Pancreas (tissue), 10 donors: ENCODE results near the gene SHF. TPM values are rescaled to one million over a fixed set of nuclear protein-coding genes. Genes with fewer than 3 reads are reported as not detected.

Experiments
- ATAC-seq, 4 donors: fragments of 200-7000 bp; cut with Tn5 transposase; one replicate each; pipeline versions ENCODE4 v1.8.0 to v1.9.1; 2020; ENCODE audit warnings: mild to moderate bottlenecking in 4 of 4, moderate library complexity in 4 of 4
- DNase-seq, 6 donors: peaks; one replicate each; pipeline ENCODE4 v3.0.0-alpha.2; 2020
- FAIRE-seq: peaks from 2 replicates; lab custom pipeline; 2012; peaks lifted over from hg19 to GRCh38; lab: Jason Lieb, UNC
- H3K27ac ChIP-seq, 4 donors: fragments of 200-600 bp; sonication (generic); 1 replicate in 3 of 4; 2 replicates in 1 of 4; pipeline versions ENCODE4 v1.5.0 to v1.8.0; 2020
- H3K27me3 ChIP-seq, 4 donors: fragments of 200-600 bp; one replicate each; pipeline ENCODE4 v1.8.0; 2021
- H3K36me3 ChIP-seq, 3 donors: fragments of 200-600 bp; sonication (generic) in 1 of 3; one replicate each; pipeline versions ENCODE4 v1.5.0 to v1.8.0; 2020 to 2021
- H3K4me1 ChIP-seq, 3 donors: fragments of 200-600 bp; one replicate each; pipeline ENCODE4 v1.8.0; 2021
- H3K4me3 ChIP-seq, 4 donors: fragments of 200-600 bp; sonication (generic) in 2 of 4; one replicate each; pipeline versions ENCODE4 v1.5.0 to v1.8.0; 2020 to 2021
- H3K9me3 ChIP-seq, 4 donors: fragments of 200-600 bp; one replicate each; pipeline ENCODE4 v1.8.0; 2021
- WGBS, 2 donors: extraction: QIAGEN DNeasy Blood & Tissue Kit; methylation state at CpG; one replicate each; pipeline ENCODE4 v1.1.7; 2013; 5-methylcytosine and 5-hydroxymethylcytosine counted together
- intact Hi-C, 3 donors: fragments of 100-400 bp; cut with DNase I; formaldehyde crosslinking; loops; one replicate each; pipeline versions ENCODE4 v1.11.1 to v1.14.2; 2022
- polyA plus RNA-seq, 2 donors: library from polyadenylated mRNA; stranded (reverse); fragments of 200-250 nt; gene quantifications; one replicate each; pipeline ENCODE4 v1.2.3, GENCODE V29; 2013
- total RNA-seq, 6 donors: library from RNA; stranded (reverse); fragmentation: NEBNext Ultra II Directional in 4 of 6; extraction: Animal tissue kit (Norgen Biotek cat#: 25700) in 4 of 6; gene quantifications; one replicate each; pipeline versions ENCODE4 v1.2.1 to v1.2.4, GENCODE V29; 2021 to 2023
- TF ChIP-seq, protein P1 (sequence below), 4 donors: fragments of 200-600 bp; sonication (generic) in 3 of 4; IDR thresholded peaks; one replicate each; pipeline versions ENCODE4 v1.5.0 to v1.8.0; 2021; ENCODE audit warnings: antibody characterized with exemption in 4 of 4
- donor health status: healthy with polysubstance abuse.
- donor health status: DM: no; HTN: no; CAD: no; lungs with moderate emphysema.
- donor health status: DM: no; HTN: no; CAD: no.
- donor health status: control.
- donor health status: control.
- donor health status: Bipolar disorder and iron deficiency.
- donor health status: DM: yes; HTN: yes; CAD: no.
- donor health status: DM: no; HTN: no; CAD: no.
- donor health status: DM: no; HTN: no; CAD: no.
- donor health status: DM: yes; HTN: yes; CAD: no.

The SHF gene
- total and polyA plus RNA-seq, 8 donors = 1.0 to 3.7 (median 2.0) TPM

DNA sequence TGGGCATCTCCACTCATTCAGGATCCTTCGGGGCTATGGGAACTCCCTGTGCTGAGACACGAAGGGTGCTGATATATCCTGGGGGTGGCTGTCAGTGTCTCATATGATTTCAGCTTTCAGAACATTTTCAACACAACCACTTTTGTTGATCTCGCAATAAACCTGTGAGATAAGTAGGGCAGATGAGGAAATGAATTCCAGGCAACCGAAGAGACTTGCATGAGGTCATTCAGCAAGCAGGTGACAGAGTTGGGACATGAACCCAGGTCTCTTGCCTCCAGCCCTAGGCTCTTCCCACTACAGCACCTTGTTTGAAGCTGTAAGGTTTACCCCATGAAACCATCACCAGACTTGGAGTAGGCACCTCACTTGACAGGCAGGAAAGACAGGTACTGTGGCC is 41.4 kb downstream of the SHF start:
- peak in 3 of 4 donors; percentile 39 to 64 (median 62) for ATAC-seq
- no peak for FAIRE-seq
- no peak overlapping the region for H3K27ac ChIP-seq
- intact Hi-C loops = no loop called here
- H3K4me3 ChIP-seq = no peak overlapping the region
- no peaks in the 10 kb centered on the region for H3K36me3 ChIP-seq
- H3K4me1 ChIP-seq = no peaks in the 10 kb centered on the region
- TF ChIP-seq, protein P1, sequence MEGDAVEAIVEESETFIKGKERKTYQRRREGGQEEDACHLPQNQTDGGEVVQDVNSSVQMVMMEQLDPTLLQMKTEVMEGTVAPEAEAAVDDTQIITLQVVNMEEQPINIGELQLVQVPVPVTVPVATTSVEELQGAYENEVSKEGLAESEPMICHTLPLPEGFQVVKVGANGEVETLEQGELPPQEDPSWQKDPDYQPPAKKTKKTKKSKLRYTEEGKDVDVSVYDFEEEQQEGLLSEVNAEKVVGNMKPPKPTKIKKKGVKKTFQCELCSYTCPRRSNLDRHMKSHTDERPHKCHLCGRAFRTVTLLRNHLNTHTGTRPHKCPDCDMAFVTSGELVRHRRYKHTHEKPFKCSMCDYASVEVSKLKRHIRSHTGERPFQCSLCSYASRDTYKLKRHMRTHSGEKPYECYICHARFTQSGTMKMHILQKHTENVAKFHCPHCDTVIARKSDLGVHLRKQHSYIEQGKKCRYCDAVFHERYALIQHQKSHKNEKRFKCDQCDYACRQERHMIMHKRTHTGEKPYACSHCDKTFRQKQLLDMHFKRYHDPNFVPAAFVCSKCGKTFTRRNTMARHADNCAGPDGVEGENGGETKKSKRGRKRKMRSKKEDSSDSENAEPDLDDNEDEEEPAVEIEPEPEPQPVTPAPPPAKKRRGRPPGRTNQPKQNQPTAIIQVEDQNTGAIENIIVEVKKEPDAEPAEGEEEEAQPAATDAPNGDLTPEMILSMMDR (IDR thresholded peaks at IDR 0.05) = no peak
- H3K9me3 ChIP-seq = no peaks in the 10 kb centered on the region
- WGBS, 2 donors = 54 to 59% methylated on average over 4 of the region's 4 CpGs
- H3K27me3 ChIP-seq = no peaks in the 10 kb centered on the region
- DNase-seq = no peak

DNA sequence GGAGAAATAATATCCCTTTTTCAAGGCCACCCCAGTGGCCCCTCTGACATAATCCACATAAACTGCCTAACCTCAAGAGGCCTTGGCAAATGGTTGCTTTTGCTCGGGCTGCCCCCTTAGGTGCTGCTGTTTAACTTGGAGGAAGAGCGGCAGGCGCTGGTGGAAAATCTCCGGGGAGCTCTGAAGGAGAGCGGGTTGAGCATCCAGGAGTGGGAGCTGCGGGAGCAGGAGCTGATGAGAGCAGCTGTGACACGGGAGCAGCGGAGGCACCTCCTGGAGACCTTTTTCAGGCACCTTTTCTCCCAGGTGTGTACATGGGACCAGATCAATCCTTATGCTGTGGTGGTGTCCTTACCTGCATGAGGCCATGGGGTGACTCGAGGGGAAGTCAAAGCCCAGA is 43.0 kb downstream of the SHF start:
- no peak overlapping the region for H3K27ac ChIP-seq
- H3K36me3 ChIP-seq = no peaks in the 10 kb centered on the region
- no peaks in the 10 kb centered on the region for H3K4me1 ChIP-seq
- DNase-seq = peak in 1 of 6 donors; percentile 25
- TF ChIP-seq, protein P1 (IDR thresholded peaks at IDR 0.05) = no peak
- H3K9me3 ChIP-seq = no peaks in the 10 kb centered on the region
- FAIRE-seq = no peak
- no peaks in the 10 kb centered on the region for H3K27me3 ChIP-seq
- ATAC-seq = no peak
- no peak overlapping the region for H3K4me3 ChIP-seq
- 56 to 58% methylated on average over 9 of the region's 9 CpGs for WGBS, 2 donors
- intact Hi-C loops = no loop called here

DNA sequence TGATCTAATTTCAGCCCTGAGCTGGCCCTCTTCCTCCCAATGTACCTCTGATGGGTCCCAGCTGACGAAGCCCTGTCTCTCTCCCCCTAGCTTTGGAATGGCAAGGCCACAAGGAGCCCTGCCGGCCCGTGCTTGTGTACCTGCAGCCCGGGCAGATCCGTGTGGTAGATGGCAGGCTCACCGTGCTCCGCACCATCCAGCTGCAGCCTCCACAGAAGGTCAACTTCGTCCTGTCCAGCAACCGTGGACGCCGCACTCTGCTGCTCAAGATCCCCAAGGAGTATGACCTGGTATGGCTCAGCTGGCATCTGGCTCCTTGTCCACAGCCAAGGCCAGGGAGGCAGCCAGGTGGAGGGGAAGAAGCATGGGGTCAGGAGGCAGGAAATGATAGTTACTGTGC is 43.8 kb downstream of the SHF start:
- Histone ChIP-seq H3K27ac (no peak overlapping the region), H3K27me3 (no peaks in the 10 kb centered on the region), H3K4me1 (no peaks in the 10 kb centered on the region), H3K36me3 (no peaks in the 10 kb centered on the region), H3K4me3 (no peak overlapping the region), H3K9me3 (no peaks in the 10 kb centered on the region)
- WGBS, 2 donors = 75 to 88% methylated on average over 11 of the region's 11 CpGs
- DNase-seq (peak in 1 of 6 donors; percentile 46), FAIRE-seq (no peak), ATAC-seq (no peak)
- intact Hi-C loops = no loop called here
- TF ChIP-seq, protein P1 (IDR thresholded peaks at IDR 0.05) = no peak

DNA sequence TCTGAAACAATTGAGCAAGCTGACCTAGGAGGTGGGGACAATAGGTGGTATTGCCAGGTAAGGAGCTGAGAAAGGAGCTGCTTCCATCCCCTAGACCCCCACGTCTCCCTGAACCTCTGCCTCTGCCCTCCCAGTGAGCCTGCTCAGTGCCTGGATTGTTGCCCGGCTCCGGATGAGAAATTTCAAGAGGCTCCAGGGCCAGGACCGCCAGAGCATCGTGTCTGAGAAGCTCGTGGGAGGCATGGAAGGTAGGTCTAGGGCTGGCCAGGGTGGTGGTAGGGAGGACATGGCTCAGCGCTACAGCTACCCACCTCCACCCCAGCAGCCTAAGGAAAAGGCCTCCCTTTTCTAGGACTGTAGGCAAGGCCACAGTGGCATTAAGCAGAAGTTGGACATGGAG is 44.7 kb downstream of the SHF start:
- Histone ChIP-seq H3K27ac (no peak overlapping the region), H3K36me3 (no peaks in the 10 kb centered on the region), H3K4me1 (no peaks in the 10 kb centered on the region), H3K4me3 (no peak overlapping the region), H3K9me3 (no peaks in the 10 kb centered on the region), H3K27me3 (no peaks in the 10 kb centered on the region)
- DNase-seq = no peak
- intact Hi-C loops = no loop called here
- TF ChIP-seq, protein P1 (IDR thresholded peaks at IDR 0.05) = no peak
- no peak for ATAC-seq
- FAIRE-seq = no peak
- 67 to 77% methylated on average over 7 of the region's 7 CpGs for WGBS, 2 donors

DNA sequence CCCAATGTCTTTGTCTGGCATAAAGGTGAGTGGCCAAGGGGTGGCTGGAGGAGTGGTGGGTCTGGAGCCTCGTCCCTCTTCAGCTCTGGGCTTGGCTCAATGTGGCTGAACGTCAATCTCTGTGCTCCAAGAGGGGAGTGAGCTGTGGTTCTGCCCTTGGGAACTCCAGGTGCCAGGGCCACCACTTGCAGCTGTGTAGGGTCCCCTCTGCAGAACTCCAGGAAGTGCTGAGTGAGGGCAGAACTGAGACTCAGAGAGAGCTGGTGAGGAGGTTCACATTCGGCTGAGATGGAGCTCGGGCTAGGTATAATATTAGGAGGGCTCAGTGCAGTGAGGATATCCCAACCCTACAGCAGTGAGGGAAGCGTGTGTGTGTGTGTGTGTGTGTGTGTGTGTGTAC is 46.4 kb downstream of the SHF start:
- Histone ChIP-seq H3K9me3 (no peaks in the 10 kb centered on the region), H3K27me3 (no peaks in the 10 kb centered on the region), H3K4me1 (no peaks in the 10 kb centered on the region), H3K27ac (no peak overlapping the region), H3K4me3 (no peak overlapping the region), H3K36me3 (no peaks in the 10 kb centered on the region)
- TF ChIP-seq, protein P1 (IDR thresholded peaks at IDR 0.05) = no peak
- FAIRE-seq = no peak
- 70 to 79% methylated on average over 5 of the region's 5 CpGs for WGBS, 2 donors
- intact Hi-C loops = no loop called here
- ATAC-seq = no peak
- DNase-seq = no peak
